Esophagus squamous epithelium (tissue), 4 donors: ENCODE data around the gene STRADB.

Source experiments
- CTCF ChIP-seq, 6 experiments: fragments of 450-650 bp in 4 of 6; fragments of 200-600 bp in 2 of 6; sonication (generic) in 2 of 6; IDR thresholded peaks; one replicate each; pipeline ENCODE4 v1.5.1; 2016 to 2019; ENCODE audit warnings: antibody characterized with exemption in 6 of 6, mild to moderate bottlenecking in 4 of 6, moderate library complexity in 4 of 6
- POLR2A ChIP-seq, 4 donors: fragments of 450-650 bp; IDR thresholded peaks; one replicate each; pipeline ENCODE4 v1.6.1; 2017; ENCODE audit warnings: antibody characterized with exemption in 4 of 4, mild to moderate bottlenecking in 4 of 4, moderate library complexity in 3 of 4

GRCh38 chr2:201444746-201445465, 6.6 kb upstream of the STRADB start:
- TF ChIP-seq CTCF (IDR thresholded peaks at IDR 0.05): no peak
- TF ChIP-seq POLR2A (IDR thresholded peaks at IDR 0.05): no peak
